Bone marrow (tissue), 2 donors: Measurements from ENCODE around the gene KAZN.

Source experiments
- DNase-seq, 2 donors: peaks; one replicate each; lab custom pipeline; 2025; lab: John Stamatoyannopoulos, UW

The KAZN gene

DNA sequence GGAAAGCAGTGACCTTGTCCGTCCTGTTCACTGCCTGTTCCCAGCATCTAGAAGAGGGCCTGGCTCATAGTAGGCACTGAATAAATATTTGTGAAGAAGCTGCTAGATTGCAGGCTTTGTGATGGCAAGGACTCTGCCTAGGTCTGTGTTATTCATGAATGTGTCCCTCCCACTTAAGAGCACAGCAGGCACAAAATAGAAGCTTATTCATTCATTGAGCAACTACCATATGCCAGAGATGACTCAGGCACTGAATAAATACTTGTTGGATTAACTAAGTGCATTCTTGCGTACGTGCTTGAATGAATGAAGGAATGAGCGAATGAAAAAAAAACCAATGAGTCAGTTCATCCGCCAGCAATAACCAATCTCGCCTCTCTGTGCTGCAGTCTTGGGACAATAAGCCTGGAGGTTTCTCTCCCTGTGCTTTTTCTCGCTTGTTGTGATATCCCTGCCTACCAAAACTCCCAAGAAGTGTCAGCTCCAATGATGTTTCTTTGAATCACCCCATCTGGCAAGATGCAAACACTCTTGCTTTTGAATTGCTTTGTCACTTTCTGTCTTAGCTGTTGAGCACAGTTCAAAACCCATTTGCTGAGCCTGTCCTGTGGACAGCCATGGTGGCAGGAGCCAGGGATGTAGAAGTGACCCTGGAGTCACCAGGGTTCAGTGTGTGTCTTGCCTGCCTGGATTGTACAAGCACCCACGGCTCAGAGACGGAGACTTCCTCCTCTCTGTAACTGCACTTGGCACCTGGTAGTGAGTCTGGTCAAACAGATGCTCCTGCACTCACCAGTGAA, 143.9 kb downstream of the KAZN start:
- DNase-seq, result peak in 1 of 2 donors; percentile 19

DNA sequence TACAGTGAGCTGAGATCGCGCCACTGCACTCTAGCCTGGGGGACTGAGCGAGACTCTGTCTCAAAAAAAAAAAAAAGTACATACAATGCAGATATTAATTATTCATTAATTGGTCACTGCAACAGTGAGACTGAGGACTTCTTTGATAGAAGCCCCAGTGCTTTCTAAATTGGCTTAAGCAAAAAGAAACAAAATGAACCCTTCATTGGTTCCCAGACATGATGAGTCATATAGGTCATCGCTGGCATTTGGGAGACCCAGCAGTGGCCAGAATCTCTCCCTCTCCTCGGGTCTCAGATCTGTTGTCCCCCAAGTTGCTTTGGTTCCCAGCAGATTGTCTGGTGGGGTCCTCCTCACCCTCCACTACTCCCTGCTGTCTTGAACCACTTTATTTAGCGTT, 144.9 kb downstream of the KAZN start:
- DNase-seq, result no peak

DNA sequence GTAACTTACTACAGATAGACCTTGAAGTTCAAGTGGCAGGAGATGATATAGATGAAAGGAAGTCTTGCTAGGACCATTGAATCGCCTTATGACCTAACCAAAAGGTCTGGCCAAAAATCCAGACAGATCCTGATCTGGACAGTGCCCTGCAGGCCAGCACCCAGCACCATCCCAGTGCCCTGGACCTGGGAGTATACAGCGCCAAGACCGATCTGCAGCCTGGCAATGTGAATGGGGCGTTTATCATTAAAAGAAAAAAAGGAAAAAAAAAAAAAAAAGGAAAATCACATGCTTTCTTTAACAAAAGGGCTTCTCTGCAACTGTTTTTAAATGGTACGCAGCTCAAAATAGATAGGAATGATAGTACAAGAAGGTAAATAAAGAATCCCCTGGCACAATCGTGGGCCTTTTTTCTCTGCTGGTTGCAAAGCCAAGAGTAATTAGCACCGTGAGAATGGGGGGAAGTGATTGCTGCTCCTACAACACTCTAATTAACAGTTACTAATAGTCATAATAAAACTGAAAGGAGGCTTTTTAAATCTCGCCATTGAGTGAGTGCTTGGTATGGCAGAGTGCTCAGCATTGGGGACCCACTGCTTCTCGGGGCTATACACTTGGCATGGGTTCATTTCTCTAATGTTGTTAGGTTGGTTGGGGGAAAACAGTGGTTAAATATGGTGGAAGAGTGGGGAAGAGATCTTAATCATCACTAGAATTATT, 146.7 kb downstream of the KAZN start:
- no peak for DNase-seq

DNA sequence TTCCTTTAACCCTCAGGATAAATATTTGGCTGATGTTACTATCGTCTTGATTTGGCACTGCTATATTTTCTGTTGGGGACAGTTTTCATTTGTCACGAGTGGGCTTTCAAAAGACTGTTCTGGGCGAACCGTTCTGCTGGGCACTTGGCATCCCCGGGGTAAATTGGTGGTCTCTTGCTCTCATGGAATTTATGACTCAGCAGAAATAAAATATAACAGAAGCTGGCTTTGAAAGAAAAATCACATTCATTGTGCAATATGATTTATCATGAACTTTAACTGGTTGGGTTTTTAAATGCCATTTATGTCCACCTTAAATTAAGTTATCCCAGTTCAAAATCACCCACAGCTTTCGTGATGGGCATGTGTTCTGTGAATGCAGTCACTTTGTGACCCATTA, 147.3 kb downstream of the KAZN start:
- DNase-seq, result no peak

DNA sequence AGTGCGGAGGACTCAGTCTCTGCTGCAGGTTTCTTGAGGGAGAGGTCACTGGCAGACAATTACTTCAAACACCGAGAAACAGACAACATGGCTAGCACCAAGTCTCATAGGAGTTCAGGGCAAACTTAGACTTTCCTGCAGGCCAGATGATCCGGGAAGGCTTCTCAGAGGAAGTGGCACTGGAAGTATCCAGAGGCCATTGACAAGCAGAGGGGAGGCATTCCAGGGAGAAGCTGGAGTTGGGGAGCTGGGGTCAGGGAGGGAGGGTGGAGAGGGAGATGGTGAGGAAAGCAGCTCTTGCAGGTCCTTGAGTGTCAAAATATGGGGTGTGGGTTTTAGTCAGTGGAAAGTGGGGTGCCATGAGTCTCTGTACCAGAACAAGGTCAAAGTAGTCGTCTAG, 147.9 kb downstream of the KAZN start:
- no peak for DNase-seq

GRCh38 chr1:14748151-14748550, 149.7 kb downstream of the KAZN start:
- DNase-seq, result no peak

- no peak for DNase-seq
Observed at GRCh38 chr1:14748977-14749376, 150.5 kb downstream of the KAZN start.

GRCh38 chr1:14750490-14750889, 152.0 kb downstream of the KAZN start:
- DNase-seq, result no peak

- no peak for DNase-seq
Observed at GRCh38 chr1:14755518-14756252, 157.2 kb downstream of the KAZN start.

GRCh38 chr1:14756589-14757285, 158.3 kb downstream of the KAZN start:
- DNase-seq, result no peak

DNA sequence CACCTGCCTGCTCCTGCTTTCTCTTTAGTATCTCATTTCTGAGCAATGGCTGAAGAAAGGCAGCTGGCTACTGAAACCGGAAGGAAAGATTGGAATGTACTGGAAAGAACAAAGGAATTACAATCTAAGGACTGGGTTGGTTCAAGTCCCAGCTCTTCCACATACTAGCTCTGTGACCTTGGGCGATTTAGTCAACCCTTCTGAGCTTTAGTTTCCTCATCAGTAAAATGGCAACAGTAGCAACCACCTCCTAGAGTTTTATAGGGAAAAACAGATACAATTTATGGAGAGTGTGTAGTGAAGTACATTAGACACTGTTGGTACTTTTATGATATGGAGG, 158.8 kb downstream of the KAZN start:
- DNase-seq, result no peak

GRCh38 chr1:14759042-14759818, 160.7 kb downstream of the KAZN start:
- no peak for DNase-seq

DNA sequence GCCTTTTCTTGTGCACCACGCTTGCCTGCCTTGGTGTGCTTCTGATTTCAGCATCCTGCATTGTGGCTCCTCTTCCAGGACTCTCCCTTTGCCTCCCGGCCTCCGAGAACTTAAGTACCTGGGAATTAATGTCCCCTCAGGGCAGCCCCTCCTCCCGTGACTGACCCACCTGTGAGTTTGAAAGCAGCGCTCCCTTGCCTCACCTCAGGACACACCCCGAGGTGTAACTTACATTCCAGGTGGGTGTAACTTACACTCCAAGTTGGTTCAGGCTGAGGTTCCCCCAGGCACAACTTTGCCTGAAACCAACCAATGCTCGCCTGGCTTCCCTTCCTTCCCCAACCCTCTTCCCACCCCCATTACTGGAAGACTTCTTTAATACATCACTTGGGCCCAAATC, 161.4 kb downstream of the KAZN start:
- no peak for DNase-seq

DNA sequence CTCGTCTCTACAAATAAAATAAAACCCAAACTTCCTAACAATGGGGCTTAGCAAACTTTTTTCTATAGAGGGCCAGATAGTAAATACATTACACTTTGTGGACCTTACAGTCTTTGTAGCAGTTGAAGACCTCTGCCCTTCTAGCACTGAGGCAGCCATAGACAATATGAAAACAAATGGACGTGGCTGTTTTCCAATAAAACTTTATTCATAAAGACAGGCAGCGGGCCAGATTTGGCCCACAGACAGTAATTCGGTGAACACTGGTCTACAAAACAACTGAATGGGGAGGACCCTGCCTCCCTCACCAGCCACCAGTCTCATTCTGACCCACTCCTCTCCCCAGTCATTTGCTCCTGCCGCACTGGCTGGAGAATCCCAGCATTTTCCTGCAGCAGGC, 162.3 kb downstream of the KAZN start:
- no peak for DNase-seq

GRCh38 chr1:14761291-14762153, 163.0 kb downstream of the KAZN start:
- no peak for DNase-seq

DNA sequence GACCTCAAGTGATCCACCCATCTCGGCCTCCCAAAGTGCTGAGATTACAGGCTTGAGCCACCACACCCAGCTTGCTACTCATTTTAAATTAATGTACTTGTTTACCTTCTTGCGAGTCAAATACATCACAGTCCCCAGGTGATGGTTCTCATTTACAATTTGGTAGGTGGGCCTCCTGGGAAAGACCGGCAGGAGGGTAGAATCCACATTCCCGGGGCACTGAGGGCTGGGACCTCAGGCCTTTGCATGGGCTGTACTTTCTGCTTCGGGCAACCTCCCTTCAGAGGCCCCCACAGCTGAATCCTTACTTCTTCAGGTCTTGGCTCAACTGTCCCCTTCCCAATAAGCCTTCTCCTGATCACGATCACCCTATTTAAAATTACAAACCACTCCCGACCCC, 165.5 kb downstream of the KAZN start:
- no peak for DNase-seq

GRCh38 chr1:14765773-14766172, 167.3 kb downstream of the KAZN start:
- no peak for DNase-seq

- no peak for DNase-seq
Observed at GRCh38 chr1:14767075-14767474, 168.6 kb downstream of the KAZN start.

GRCh38 chr1:14768582-14769304, 170.3 kb downstream of the KAZN start:
- DNase-seq, result no peak
